GM18951 (cell line): Measurements from ENCODE around the gene PDE2A.

ENCODE experiments used
- POLR2A ChIP-seq: IDR thresholded peaks from 4 replicates; pipeline ENCODE4 v1.6.1; 2011; ENCODE audit warnings: mild to moderate bottlenecking; ENCODE audit not compliant: insufficient read length, insufficient read depth; ENCODE audit errors: extremely low read depth
- in situ Hi-C: fragments of 300-500 bp; cut with MboI; formaldehyde crosslinking; loops from one replicate; pipeline ENCODE4 v1.12.0; 2022; ENCODE audit warnings: low sequenced_read_pairs, mixed read lengths, inconsistent platforms; ENCODE audit not compliant: unreplicated experiment

PDE2A gene

DNA sequence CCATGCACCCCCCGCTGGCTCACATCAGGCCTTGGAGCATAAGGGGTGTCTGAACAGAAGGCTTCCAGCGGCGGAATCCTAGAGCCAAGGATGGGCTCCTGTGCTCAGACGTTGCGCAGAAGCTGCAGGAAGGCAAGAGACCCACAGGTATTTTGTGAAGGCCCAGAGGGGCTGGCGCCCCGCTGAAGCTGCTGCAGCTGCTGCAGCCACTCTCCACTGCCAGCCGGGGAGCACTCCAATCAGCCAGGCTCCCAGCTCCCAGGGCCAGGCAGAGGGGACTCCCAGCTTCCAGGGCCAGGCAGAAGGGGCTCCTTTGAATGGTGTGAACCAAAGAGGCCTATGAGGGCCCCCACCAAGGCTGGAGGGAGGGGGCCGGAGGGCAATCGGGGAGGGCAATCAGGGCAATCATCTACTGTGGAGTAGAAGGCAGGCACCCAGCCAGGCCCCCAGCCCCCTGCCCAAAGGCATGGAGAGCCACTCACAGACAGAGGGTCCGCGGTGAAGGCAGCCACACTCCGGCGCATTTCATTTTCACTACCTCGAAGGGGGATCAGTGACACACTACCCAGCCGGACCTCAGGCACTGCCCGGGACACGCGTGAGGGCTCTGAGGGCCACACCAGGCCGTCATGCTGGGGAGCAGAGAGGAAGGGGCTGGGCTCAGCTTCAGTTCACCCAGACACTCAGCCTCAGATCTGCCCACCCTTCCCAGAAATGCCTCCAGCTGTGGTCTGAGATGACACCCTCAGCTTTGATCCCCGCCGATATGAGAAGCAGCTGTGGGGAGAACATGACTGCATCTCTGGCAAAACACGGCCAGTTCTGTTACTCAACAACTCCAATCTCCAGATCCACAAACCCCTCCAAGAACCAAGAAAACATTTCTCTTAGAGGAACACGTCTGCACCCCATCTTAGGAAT, 11.6 kb upstream of the PDE2A start:
- TF ChIP-seq POLR2A: no peak
- in situ Hi-C loops: no loop called here

DNA sequence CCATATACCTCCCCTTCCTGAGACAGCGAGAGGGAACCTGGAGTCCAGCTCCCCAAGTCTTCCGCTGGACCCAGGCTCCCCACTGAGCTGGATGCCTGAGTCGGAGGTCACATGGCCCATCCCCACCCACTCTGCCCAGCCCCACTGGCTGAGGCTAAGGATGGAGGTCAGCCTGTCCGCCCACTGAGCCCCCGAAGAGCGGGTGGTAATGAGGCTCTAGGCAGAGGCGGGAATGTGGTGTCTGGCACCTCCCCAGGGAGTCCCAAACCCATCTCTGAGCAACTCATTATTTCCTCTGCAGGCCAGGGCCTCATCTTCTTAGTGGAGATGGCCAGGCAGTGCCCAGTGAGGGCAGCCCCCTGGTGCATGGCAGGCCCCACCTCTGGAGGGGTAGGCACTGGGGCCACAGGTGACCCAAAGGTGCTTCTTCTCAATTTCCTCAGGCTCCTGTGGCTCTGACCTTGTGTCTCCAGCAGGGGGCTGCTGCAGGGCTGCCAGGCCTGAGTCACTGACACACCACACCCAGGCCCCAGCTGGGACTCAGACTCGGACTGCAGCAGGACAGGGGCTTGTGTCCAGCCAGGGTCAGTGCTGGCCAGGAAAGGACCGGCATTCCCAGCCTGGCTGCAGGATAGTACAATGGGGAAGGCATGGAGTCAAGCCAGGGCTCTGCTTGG, 10.2 kb upstream of the PDE2A start:
- in situ Hi-C loops: no loop called here

DNA sequence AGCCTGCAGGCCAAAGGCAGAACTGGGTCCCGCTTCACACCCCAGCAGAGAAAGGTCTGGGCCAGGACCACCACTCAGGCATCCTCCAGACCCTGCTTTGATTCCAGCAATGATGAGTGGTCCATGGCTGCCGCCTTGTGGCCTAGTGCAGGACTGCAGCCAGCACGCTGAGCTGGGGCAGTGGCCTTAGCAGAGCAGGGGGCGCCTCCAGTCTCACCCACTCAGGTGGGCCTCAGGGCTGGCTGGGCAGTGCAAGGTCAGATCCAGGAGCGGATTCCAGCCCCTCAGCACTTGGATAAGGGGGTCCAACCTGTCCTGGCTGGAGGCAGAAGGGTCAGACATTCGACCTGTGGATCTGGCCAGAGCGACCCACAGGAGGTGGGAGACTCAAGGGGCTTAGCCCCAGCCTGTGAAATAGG, 9.6 kb upstream of the PDE2A start:
- no peak for TF ChIP-seq POLR2A
- in situ Hi-C loops: no loop called here

More for the DNA sequence above, 10.2 kb upstream of the PDE2A start:
- TF ChIP-seq POLR2A: no peak

DNA sequence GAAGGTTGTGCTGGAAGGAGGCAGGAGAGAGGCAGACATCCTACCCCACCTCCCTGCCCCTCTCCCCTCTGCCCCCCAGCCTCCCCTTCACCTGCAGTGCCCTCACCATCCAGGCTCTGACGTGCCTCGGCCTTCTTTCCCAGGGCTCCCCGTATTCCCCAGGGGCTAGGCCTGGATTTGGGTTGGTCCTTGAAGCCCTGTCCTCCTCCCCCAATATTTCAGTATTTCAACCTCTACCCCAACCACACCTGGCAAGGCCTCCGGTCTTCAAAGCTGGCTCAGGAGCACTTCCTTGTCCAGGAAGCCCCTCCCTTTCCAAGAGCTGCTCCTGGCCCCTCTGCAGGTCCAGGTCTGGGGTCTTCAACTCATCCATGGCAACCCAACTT, 8.6 kb upstream of the PDE2A start:
- TF ChIP-seq POLR2A: no peak
- in situ Hi-C loops: no loop called here

DNA sequence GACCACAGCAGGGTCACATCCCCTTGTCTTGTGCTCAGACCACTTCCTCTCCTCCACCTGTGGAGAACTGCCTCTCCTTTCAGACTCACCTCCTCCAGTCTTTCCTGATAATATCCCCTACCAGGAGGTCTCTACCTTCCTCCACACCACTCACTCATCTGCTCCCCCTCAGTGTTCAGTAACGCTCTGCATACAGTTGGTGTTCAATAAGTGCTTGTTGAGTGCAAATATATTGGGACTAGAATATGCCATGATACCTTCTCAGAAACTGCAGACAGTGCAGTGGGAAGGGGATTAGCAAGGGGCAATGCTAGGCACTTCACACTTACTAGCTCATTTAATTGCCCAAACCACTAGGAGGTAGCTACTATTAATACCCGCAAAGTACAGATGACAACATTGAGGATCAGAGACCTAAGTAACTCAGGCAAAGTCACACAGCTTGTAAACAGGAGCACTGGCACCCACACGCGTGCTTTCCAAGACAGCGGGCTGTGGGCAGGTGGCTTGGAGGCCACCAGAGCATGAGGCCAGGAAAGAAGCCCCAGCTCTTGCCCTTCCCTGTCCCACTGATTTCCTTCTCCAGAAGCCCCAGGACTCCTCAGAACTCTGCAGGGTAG, 8.1 kb upstream of the PDE2A start:
- TF ChIP-seq POLR2A: no peak
- in situ Hi-C loops: no loop called here

DNA sequence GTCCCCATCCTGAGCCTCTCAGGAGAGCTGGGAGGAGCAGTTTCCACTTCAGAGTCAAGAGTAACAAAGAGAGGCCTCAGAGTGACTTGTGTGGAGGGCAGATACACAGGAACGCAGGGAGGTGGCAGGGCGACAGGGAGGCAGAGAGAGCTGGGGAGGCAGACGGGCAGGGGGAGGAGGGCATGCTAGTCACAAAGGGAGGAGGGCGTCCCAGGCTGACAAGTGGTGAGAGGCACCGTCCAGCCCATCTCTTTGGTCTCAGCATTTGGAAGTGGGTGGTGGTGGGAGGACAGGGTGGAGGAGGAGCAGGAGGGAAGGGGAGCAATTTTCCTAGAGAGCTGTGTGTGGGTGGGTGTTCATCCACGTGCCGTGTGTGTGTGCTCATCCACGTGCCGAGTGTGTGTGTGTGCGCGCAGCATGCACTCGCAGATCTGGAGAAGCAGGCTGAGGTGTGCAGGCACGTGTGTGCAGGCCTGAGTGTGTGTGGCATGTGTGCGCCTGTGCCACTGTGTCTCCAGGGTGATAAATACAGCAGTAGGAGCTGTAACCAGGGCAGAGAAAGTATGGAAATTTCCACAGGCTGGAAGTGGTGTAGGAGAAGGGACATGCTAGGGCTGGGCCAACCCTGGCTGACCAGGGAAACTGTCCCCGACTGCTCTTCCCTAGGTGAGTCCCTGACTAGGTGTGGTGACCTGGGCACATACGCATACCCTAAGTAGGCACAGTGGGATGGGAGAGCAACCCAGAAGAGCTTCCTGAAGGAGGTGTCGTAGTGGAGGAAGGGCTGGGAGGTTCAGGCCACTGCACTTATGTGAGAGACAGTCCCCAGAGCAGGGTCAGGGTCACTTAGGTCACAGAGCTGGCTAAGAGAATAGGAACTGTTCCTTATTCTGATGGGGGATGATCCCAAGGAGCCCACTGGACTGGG, 7.3 kb upstream of the PDE2A start:
- in situ Hi-C loops: no loop called here
- TF ChIP-seq POLR2A: peak; percentile 29

DNA sequence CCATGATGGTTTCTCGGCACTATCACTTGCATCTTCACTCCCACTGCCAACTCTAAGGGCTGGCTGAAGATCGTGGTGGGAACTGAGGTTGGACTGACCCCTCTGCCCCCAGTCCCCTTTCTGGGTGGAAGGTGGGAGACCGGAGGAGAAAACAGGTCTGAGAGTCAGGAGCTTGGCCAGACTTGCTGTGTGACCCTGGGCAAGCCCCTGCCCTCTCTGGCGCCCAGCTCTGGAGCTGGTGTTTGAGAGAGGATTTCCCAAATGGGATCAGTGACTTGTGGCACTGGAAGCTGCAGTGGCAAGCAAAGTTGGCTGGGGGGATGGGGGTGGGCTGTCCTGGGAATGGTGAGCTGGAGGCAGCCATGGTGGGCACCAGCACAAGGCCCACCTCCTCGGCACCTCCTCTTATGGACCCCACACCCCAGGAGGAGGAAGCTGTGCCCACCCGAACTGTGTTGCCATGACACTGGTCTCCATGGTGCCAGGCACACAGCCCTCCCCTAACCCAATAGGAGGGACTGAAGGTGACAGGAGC, 6.5 kb upstream of the PDE2A start:
- no peak for TF ChIP-seq POLR2A
- in situ Hi-C loops: no loop called here

DNA sequence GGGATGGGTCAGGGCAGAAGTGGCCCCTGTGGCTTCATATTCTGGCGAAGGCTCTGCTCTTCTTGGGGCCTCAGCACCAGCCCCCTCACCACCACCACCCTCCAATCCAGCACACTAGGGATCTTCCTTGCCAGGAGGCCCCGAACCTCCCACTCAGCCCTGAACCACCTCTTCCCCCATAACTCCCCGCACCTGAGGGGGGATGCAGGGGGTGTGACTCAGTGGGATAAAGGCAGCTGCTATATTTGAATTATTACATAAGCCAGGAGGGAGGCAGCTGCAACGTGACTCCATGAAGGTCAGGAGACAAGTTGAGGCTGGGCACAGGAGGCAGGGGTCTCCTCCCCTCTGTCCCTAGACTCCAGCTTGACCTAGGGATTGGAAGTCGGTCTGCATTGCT, 5.6 kb upstream of the PDE2A start:
- TF ChIP-seq POLR2A: peak; percentile 31
- in situ Hi-C loops: no loop called here

DNA sequence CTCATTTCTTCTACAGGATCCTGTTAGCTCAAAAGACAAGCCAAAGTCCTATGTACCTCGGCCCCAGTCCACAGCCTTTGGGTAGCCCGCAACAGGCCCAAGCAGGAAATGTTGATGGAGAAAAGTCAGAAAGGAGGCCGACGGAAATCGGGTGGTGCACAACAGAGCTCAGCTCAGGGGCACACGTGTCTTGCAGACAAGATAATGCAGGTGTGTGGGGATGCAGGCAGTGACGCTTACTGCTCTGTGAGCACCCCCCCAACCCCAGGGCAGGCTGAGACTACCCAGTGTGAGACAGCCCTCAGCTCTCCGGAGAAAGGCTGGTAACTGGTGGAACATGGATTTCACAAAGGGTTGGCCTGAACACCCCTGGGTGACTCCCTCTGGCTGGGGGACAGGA, 4.3 kb upstream of the PDE2A start:
- no peak for TF ChIP-seq POLR2A
- in situ Hi-C loops: no loop called here

DNA sequence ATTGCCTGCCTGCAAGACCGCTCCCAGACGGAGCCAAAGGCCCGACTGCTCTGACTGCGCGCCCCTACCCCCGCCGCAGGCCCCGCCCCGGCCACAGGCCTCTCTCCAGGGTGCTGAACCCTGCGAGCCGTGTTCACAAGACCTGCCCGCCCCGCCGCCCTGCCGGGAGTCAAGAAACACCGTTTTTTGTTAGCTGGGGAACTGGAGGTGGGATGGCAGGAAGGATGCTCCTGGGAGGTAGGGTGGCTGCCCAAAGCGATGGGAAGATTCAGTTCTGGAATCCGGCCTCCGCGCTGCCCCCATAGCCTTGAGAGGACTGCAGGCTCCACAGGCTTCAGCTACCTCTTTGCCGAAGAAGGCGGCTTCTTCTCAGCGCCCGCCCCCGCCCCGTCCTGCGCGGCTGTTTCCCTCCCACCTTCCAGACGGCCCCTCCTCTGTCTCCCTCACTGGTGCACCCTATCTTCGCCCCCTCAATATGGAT, 2.7 kb upstream of the PDE2A start:
- in situ Hi-C loops: no loop called here
- no peak for TF ChIP-seq POLR2A

DNA sequence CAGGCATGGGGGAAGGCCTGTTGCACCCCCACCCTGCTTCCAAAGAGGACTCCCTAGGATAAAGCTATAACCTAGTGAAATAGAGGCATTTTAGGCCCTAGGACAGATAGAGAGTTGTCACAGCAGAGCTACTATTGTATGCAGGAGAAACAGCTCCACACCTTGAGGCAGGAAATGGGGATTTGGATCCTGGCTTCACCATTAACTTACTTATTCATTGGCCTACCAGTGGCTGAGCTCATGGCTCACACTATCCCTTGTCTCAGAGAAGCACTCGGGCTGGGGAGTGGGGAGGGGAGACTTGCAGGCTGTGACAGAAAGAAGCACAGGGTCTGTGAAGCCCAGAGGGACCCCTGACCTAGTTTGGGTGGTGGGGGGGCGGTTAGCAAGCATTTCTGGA, 999 bp upstream of the PDE2A start:
- in situ Hi-C loops: no loop called here
- no peak for TF ChIP-seq POLR2A

DNA sequence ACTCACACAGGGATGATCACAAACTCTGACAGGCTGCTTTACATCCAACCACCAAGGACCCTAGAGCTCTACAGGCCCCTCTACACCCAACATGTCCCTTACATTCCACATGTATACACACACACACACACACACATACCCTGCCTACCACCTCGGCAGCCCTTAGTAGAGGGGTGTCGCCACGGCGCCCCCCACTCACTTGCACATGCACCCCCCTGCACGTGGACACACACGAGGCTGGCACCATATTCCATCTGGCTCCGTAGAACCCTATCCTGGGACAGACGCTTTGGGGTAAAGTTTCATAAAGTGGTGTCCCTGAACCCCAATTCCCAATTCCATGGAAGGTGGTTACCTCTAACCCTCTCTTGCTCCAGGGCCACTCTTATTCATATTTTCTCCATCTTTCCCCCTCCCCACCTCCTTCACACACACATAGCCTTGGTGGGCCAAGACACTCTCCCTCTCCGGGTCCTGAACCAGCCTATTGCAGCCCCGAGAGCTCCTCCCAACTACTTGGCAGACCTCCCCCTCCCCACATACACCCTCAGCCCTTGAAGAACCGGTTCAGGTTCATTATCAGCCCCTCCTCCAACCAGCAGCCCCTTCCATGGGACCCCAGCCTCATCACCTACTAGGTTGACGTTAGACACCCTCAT, 809 bp downstream of the PDE2A start:
- TF ChIP-seq POLR2A: no peak
- in situ Hi-C loops: no loop called here

DNA sequence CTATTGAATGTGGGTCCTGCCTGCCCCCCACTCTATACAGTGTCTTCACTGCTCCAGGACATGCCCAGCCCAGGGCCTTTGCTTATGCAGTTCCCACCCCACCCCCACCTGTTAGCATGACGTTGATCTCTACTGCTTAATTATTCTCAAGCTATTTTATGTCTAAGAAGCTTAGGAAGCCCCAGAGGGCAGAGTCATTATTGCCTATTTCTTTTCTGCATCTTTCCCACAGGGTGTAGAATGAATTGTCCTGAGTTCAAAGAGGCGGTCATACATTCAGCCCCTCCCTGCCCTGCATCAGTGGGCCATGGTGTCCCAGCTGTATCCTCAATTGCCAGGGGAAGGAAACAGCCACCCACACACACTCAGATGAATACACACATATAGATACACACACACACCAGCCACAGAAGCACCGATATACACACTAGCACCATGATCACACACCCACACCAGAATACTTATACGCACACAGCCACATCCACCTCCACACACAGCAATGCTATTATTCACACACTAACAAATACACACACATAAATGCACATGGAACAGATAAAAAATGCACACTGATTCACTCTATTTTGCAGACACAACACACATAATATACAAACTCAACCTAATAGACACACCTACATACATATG, 1.5 kb downstream of the PDE2A start:
- in situ Hi-C loops: no loop called here

More for the DNA sequence above, 1.5 kb downstream of the PDE2A start:
- no peak for TF ChIP-seq POLR2A
